GM19328 (cell line): Measurements from ENCODE around the gene SGSH.

ENCODE experiments used
- ATAC-seq: cut with Tn5 transposase; IDR thresholded peaks from one replicate; pipeline ENCODE4 v1.9.1; 2021; ENCODE audit warnings: mild to moderate bottlenecking, moderate library complexity; ENCODE audit not compliant: unreplicated experiment

Gene SGSH

DNA sequence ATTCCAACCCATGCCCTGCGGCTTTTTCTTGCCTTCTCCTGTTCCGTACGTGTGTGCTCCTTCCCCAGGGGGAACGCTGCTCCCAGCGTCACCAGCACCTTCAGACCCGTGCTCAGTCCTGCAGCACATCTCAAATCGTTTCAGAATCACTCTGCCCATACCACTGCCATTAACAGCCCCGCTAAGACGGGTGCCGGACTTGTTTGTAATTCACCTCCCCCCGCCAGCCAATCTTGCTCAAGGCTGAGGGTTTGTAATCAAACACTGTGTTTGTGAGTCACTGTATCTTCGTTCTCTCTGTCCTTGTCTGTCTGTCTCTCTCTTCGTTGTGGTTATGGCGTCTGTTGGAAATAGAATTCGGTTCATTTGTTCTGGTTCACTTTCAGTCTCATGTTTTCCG, 33.0 kb downstream of the SGSH start:
- no peak for ATAC-seq

- no peak for ATAC-seq
Measured at GRCh38 chr17:80185968-80186367, 34.2 kb downstream of the SGSH start.

DNA sequence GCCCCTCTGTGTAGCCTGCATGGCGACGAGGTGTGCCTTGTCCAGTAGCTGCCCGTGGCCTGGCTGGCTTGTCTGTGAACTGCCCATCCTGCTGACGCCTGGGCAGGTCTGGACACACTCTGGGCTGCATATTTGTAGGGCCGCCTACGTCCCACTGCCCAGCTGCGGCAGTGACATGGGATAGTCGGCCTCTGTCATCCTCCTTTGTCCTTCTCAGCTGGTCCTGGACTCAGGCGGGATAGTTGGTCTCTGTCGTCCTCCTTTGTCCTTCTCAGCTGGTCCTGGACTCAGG, 35.8 kb downstream of the SGSH start:
- no peak for ATAC-seq

GRCh38 chr17:80183581-80184422, 36.3 kb downstream of the SGSH start:
- ATAC-seq: no peak

DNA sequence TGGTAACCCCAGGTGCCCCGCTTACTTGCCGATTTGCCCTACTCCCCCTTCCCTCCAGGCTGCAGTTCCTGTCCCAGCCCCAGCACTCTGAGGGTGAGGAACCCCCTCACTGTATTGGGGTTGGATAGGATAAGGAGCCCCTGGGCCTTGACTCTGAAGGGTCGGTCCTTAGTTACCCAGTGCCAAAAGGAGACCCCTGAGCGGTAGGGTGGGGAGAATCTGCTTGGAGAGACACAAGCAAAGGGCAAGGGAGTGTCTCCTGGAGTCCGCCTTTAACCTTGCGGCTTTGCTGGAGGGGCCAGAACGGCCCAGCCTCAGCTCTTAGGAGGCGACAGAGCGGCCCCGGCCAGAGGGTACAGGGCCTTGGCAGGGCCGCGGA, 37.3 kb downstream of the SGSH start:
- no peak for ATAC-seq

- no peak for ATAC-seq
Measured at GRCh38 chr17:80182118-80182844, 37.9 kb downstream of the SGSH start.

GRCh38 chr17:80181431-80181830, 38.7 kb downstream of the SGSH start:
- ATAC-seq: no peak

DNA sequence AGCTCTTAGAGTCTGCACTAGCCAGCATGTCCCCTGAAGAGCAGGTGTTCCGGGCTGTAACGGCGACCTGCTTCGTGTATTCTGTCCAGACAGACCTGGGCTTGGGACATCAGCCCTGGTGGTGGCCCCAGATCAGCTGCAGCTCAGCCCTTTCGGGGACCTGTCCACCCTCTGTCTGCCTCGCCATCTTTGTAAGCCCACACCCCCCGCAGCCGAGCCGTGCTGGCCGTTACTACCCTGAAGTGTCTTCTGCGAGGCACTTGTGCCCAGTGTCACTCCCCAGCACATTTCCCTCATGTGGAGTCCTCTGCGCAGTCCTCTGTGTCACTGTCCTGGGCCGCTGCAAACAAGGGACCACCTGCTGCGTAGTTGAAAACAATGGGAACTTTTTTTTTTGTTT, 39.9 kb downstream of the SGSH start:
- ATAC-seq: no peak

DNA sequence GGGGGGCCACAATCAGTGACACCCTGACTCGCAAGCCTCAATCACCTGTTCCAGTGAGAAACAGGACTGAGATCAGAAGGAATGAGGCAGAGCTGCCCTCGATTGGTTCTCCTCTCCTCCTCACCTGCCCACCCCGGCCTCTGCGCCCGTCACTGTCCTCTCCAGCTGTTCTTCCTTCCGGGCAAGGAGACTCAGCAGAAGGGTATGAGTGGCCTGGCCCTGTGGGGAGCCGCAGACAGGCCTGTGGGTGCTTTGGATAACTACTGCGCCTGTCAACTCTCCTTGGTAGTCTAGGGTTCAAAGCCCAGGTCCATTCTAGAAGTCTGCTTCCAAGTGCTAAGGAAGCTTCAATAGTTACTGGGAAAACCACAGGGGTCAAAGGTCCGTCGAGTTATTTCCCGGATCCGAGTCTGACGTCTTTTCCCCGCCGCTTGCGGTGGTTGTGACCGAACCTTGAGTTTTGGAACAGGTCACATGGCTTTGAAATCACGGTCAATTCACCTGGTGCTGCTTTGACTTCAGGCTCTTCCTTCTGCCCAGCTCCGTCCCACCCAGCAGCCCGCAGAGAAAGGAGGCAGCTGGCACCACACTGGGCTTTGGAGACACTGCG, 42.0 kb downstream of the SGSH start:
- no peak for ATAC-seq

- no peak for ATAC-seq
Measured at GRCh38 chr17:80176757-80177156, 43.4 kb downstream of the SGSH start.

DNA sequence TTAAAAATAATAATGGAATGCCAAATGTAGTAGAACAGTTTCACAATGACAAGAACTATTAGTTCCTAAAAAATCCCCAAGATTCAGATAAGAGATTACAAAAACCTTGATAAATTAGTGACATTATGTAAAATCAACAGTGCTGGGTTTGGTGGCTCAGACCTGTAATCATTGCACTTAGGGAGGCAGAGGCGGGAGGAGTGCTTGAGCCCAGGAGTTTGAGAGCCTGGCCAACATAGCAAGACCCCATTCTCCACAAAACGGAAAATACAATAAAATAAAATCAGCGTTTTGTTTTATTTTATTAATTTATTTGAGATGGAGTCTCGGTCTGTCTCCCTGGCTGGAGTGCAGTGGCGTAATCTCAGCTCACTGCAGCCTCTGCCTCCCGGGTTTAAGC, 46.2 kb downstream of the SGSH start:
- ATAC-seq: no peak

- ATAC-seq: no peak
Measured at GRCh38 chr17:80173126-80173525, 47.0 kb downstream of the SGSH start.

- ATAC-seq: no peak
Measured at GRCh38 chr17:80171681-80172080, 48.5 kb downstream of the SGSH start.

DNA sequence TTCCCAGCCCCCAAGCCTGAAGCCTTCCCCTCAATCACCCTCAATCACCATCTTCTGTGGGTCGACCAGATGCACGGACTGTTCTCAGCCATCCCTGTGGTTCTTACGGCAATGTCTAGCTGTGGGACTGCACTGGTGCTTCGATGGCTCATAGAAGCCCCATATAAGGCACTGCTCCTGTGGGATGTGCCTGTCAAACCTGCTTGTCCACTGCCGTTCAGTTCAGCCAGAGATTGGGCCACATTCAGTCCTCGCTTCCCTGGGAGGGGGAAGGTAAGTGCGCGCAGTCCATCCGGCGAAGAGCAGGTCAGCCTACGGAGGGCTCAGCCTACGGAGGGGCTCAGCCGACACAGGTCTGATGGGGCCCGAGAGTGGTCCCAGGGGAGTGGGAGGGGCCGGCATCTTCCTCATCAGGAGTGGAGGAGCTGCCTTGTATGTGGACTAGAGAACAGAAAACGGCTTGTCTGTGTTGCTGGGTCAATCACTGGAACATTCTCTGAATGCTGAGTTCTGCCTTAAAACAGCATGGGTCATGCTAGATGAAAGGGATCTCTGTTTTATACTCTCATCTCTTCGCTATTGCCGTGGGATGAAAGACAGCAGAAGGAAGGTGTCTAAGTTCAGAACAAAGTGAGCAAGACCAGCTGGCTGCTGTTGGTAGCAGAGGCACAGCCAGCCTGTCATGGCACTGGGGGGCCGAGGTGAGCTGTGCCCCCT, 50.2 kb downstream of the SGSH start, which contains the start of gene CARD14:
CARD14 (plus strand) TSS at position 247 of the 717 bp plus-strand sequence. CDS start 11,409 bp downstream, outside the sequence.
- no peak for ATAC-seq

DNA sequence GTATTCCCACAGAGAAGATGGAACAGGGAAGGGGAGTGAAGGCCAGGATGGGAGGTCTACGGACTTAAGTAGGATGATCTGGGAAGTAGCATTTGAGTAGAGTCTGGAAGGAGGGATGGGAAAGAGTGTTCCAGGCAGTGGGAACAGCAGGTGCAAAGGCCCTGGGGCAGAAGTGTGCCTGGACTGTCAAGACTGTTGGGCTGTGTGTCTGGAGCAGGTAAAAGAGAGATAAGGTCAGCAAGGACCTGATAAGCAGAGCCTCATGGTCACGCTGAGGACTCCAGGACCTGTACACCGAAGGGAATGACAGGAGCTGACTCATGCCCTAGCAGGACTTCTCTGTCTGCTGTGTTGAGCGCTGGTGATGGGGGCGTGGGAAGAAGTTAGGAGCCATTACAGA, 51.0 kb downstream of the SGSH start:
- no peak for ATAC-seq

GRCh38 chr17:80168371-80168770, 51.8 kb downstream of the SGSH start:
- no peak for ATAC-seq

DNA sequence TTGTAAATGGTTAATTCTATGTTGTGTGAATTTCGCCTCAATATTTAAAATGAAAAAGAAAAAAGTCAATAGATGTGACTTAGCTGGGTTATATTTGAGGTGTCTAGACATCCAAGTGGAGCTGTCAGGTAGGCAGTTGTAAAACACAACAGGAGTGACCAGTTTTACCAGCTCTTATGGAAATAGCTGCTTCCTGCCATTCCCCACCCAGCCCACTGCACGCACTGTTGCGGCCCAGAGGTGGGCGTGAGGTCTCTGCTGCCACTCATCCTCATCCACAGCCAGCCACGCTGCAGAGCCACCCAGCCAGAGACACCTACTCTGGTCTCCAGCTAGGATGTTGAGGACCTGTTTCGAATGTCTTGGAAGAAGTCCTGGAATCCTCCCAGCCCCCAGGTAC, 53.7 kb downstream of the SGSH start:
- ATAC-seq: no peak

- no peak for ATAC-seq
Measured at GRCh38 chr17:80164185-80164584, 55.9 kb downstream of the SGSH start.

DNA sequence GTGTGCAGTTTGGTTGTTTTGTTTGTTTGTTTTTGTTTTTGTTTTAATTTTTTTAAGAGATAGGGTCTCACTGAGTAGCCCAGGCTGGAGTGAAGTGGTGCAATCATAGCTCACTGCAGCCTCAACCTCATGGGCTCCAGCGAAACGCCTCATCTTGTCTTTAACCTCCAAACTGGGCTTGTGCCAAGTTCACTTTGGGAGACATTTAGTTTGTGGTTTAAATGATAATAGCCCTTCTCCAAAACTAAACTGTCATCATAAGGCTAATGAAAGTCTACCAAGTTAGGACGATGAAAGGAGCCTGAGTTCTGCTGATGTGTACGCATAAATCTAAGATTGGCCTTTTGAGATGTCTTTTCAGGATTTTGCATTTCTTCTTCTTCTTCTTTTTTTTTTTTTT, 56.8 kb downstream of the SGSH start:
- no peak for ATAC-seq

GRCh38 chr17:80160536-80160935, 59.6 kb downstream of the SGSH start:
- ATAC-seq: no peak
